ENCODE results near the gene TAPBP. TPM values are rescaled to one million over a fixed set of nuclear protein-coding genes. Genes with fewer than 3 reads are reported as not detected.
"Not testable (repeated sequence)": the region's sequence is repeated elsewhere in the genome, so short reads cannot be mapped to it uniquely, and the experiment has no call there.

The TAPBP gene
- total RNA-seq, 1 donor from 2014 or later, result 32.6 TPM

GRCh38 chr6:33276581-33276863 lies 37.4 kb downstream of the TAPBP start:
- DNase-seq, result no peak

- DNase-seq, result not testable (repeated sequence)
These were observed 37.9 kb downstream of the TAPBP start for GRCh38 chr6:33275795-33276580.

- DNase-seq, result no peak
These were observed 39.7 kb downstream of the TAPBP start for GRCh38 chr6:33273924-33274902.

- no peak for DNase-seq
These were observed 40.6 kb downstream of the TAPBP start for GRCh38 chr6:33273129-33273923.

- peak; percentile 65 for DNase-seq
These were observed 41.4 kb downstream of the TAPBP start for GRCh38 chr6:33272275-33273128.

- DNase-seq, result peak; percentile 100
These were observed 42.2 kb downstream of the TAPBP start, which contains the start of the genes RPS18 and VPS52 for GRCh38 chr6:33271468-33272274. RPS18 (plus strand) TSS chr6:33272075; CDS start chr6:33272120, 45 bp downstream. VPS52 (minus strand) TSS chr6:33271876; CDS start chr6:33271675, 201 bp downstream.

- DNase-seq, result peak; percentile 62
These were observed 42.8 kb downstream of the TAPBP start for GRCh38 chr6:33271117-33271467.

GRCh38 chr6:33264015-33264414 lies 49.9 kb downstream of the TAPBP start:
- no peak for DNase-seq

GRCh38 chr6:33262490-33262889 lies 51.4 kb downstream of the TAPBP start:
- DNase-seq, result not testable (repeated sequence)

- no peak for DNase-seq
These were observed 54.8 kb downstream of the TAPBP start for GRCh38 chr6:33259032-33259431.

GRCh38 chr6:33254591-33254990 lies 59.3 kb downstream of the TAPBP start:
- DNase-seq, result no peak

- no peak for DNase-seq
These were observed 61.1 kb downstream of the TAPBP start for GRCh38 chr6:33252759-33253158.

- DNase-seq, result no peak
These were observed 62.4 kb downstream of the TAPBP start for GRCh38 chr6:33251395-33252012.

- no peak for DNase-seq
These were observed 63.1 kb downstream of the TAPBP start for GRCh38 chr6:33250731-33251130.

- no peak for DNase-seq
These were observed 63.9 kb downstream of the TAPBP start for GRCh38 chr6:33249732-33250630.
